DOHH2 (cell line): ENCODE data around the gene ESF1.

ENCODE experiments used
- CTCF ChIP-seq: fragments of 200-600 bp; sonication (generic); IDR thresholded peaks from one replicate; pipeline ENCODE4 v1.5.1; 2014; ENCODE audit warnings: antibody characterized with exemption, mild to moderate bottlenecking, low read depth, low read length; ENCODE audit not compliant: poor library complexity, severe bottlenecking
- EZH2phosphoT487 ChIP-seq: fragments of 200-600 bp; sonication (generic); IDR thresholded peaks from 2 replicates; pipeline ENCODE4 v1.6.1; 2017; ENCODE audit warnings: borderline replicate concordance, mild to moderate bottlenecking, antibody characterized with exemption, low read length, moderate library complexity, mixed read lengths

- no peak for TF ChIP-seq CTCF
- TF ChIP-seq EZH2phosphoT487, result no peak
Observed at GRCh38 chr20:13684566-13685222, 100.0 kb downstream of the ESF1 start.
